ENCODE data around the gene RGS18. TPM values are rescaled to one million over a fixed set of nuclear protein-coding genes. Genes with fewer than 3 reads are reported as not detected.

The RGS18 gene
- not detected in 5 replicates for total RNA-seq (2022; extraction: Qiagen RNA extraction)

DNA sequence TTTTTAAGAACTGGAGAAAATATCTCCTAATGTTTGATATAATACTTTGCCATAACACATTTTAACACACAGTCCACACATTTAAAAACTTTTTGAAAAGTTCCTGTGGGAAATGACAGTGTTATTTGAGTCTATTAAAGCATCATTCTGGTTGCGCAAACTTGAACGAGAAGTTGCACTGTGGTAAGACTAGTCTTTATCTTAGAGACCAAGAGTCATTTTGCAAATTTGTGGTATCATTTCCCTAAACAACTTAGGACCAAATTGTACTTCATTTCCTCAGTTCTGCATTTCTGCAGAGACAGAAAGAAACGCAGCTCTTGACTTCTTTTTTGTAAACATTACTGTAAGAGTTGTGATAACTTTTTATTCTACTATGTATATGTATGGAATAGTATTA lies at the start of gene RGS18:
Gene RGS18, plus strand, starts transcription at position 282 of the 400 bp plus-strand sequence. CDS start 176 bp downstream, outside the sequence.

Other genes with a start within 250 kb of the RGS18 start
- not detected in 5 replicates for gene RGS21, start 158.5 kb downstream of the RGS18 start, total RNA-seq (2022; extraction: Qiagen RNA extraction)

All from A549 treated with Hydrocortisone at 1 μM for 4 hours (cell line).